Ectodermal cell (in vitro differentiated cells): ENCODE measurements around the gene WDR70.

Experiments used
- H3K27ac ChIP-seq: 2 replicates; pipeline ENCODE4 v1.7.0; 2013; ENCODE audit warnings: mild to moderate bottlenecking, low read depth, low read length; ENCODE audit not compliant: insufficient read depth, poor library complexity, severe bottlenecking
- H3K27me3 ChIP-seq: 2 replicates; pipeline ENCODE4 v1.7.0; 2013; ENCODE audit warnings: mild to moderate bottlenecking, low read length; ENCODE audit not compliant: insufficient read depth, control insufficient read depth, poor library complexity, severe bottlenecking
- H3K36me3 ChIP-seq: one replicate; pipeline ENCODE4 v1.7.0; 2013; ENCODE audit warnings: low read length; ENCODE audit not compliant: control insufficient read depth, insufficient read depth
- H3K4me1 ChIP-seq: one replicate; pipeline ENCODE4 v1.7.0; 2013; ENCODE audit warnings: low read length; ENCODE audit not compliant: control insufficient read depth, insufficient read depth
- H3K4me3 ChIP-seq: 2 replicates; pipeline ENCODE4 v1.7.0; 2013; ENCODE audit warnings: low read depth, low read length, control low read depth; ENCODE audit not compliant: insufficient read depth
- H3K9me3 ChIP-seq: 2 replicates; pipeline ENCODE4 v1.7.0; 2013; ENCODE audit warnings: mild to moderate bottlenecking, low read length, moderate library complexity; ENCODE audit not compliant: control insufficient read depth
- WGBS, 2 experiments: methylation state at CpG; one replicate each; pipeline ENCODE4 v1.1.7; 2013; ENCODE audit warnings: missing lambda C conversion rate in 2 of 2; 5-methylcytosine and 5-hydroxymethylcytosine counted together

The WDR70 gene

GRCh38 chr5:37799865-37800421 lies 420.8 kb downstream of the WDR70 start:
- Histone ChIP-seq H3K9me3 (no peaks in the 10 kb centered on the region), H3K27me3 (no peaks in the 10 kb centered on the region), H3K4me3 (no peak overlapping the region), H3K36me3 (no peaks in the 10 kb centered on the region), H3K4me1 (no peaks in the 10 kb centered on the region), H3K27ac (no peak overlapping the region)
- 86 to 98% methylated on average over 2 of the region's 2 CpGs for WGBS, 2 experiments

- H3K36me3 ChIP-seq = no peaks in the 10 kb centered on the region
- H3K4me3 ChIP-seq = no peak overlapping the region
- no peak overlapping the region for H3K27ac ChIP-seq
- WGBS, 2 experiments = 92 to 97% methylated on average over 2 of the region's 2 CpGs
- no peaks in the 10 kb centered on the region for H3K4me1 ChIP-seq
- H3K27me3 ChIP-seq = no peaks in the 10 kb centered on the region
- H3K9me3 ChIP-seq = no peaks in the 10 kb centered on the region
These were observed 422.4 kb downstream of the WDR70 start for GRCh38 chr5:37801521-37801920.
